Coronary artery (tissue), 2 donors: ENCODE data around the gene GABBR1.

Experiments used
- DNase-seq: peaks from one replicate; pipeline ENCODE4 v3.0.0-alpha.2; 2017; ENCODE audit warnings: low spot score
- H3K27ac ChIP-seq, 2 donors: fragments of 200-600 bp; sonication (generic); one replicate each; pipeline ENCODE4 v1.5.1; 2016 to 2019
- H3K4me3 ChIP-seq: fragments of 200-600 bp; sonication (generic); 2 replicates; pipeline ENCODE4 v1.5.1; 2016; ENCODE audit warnings: mild to moderate bottlenecking, moderate library complexity
- CTCF ChIP-seq: fragments of 200-600 bp; sonication (generic); IDR thresholded peaks from one replicate; pipeline ENCODE4 v1.5.1; 2019; ENCODE audit warnings: antibody characterized with exemption

The GABBR1 gene

GRCh38 chr6:29637247-29637646, 4.3 kb upstream of the GABBR1 start:
- Histone ChIP-seq H3K27ac (no peak overlapping the region), H3K4me3 (no peak overlapping the region)
- TF ChIP-seq CTCF: no peak
- DNase-seq: no peak

- no peak for TF ChIP-seq CTCF
- peak overlapping the region; percentile 82 to 84 for H3K27ac ChIP-seq
- no peak for DNase-seq
- peak overlapping the region; percentile 89 for H3K4me3 ChIP-seq
Measured at GRCh38 chr6:29633534-29633905, 537 bp upstream of the GABBR1 start.

- TF ChIP-seq CTCF: no peak
- DNase-seq: no peak
- H3K4me3 ChIP-seq: peak overlapping the region; percentile 89
- H3K27ac ChIP-seq: peak overlapping the region; percentile 82 to 84
Measured at GRCh38 chr6:29631860-29632731, 887 bp downstream of the GABBR1 start.

GRCh38 chr6:29631209-29631810, 1.7 kb downstream of the GABBR1 start:
- TF ChIP-seq CTCF: no peak
- peak overlapping the region; percentile 89 for H3K4me3 ChIP-seq
- H3K27ac ChIP-seq: no peak overlapping the region
- DNase-seq: no peak

- no peak overlapping the region for H3K4me3 ChIP-seq
- no peak for TF ChIP-seq CTCF
- no peak overlapping the region for H3K27ac ChIP-seq
- no peak for DNase-seq
Measured at GRCh38 chr6:29630315-29630714, 2.7 kb downstream of the GABBR1 start.

- Histone ChIP-seq H3K4me3 (no peak overlapping the region), H3K27ac (no peak overlapping the region)
- DNase-seq: no peak
- TF ChIP-seq CTCF: no peak
Measured at GRCh38 chr6:29629571-29629970, 3.4 kb downstream of the GABBR1 start.
